ENCODE data around the gene FAM149B1.

The FAM149B1 gene

GRCh38 chr10:73182568-73182967 is 14.6 kb downstream of the FAM149B1 start:
- no peak for DNase-seq

GRCh38 chr10:73183667-73184281 is 15.9 kb downstream of the FAM149B1 start:
- DNase-seq, result no peak

GRCh38 chr10:73186266-73186665 is 18.3 kb downstream of the FAM149B1 start:
- no peak for DNase-seq

- no peak for DNase-seq
These were observed 22.3 kb downstream of the FAM149B1 start for GRCh38 chr10:73190188-73190587.

- DNase-seq, result no peak
These were observed 37.2 kb downstream of the FAM149B1 start for GRCh38 chr10:73205081-73205480.

- no peak for DNase-seq
These were observed 38.0 kb downstream of the FAM149B1 start for GRCh38 chr10:73205890-73206289.

GRCh38 chr10:73206385-73206784 is 38.5 kb downstream of the FAM149B1 start:
- no peak for DNase-seq

- no peak for DNase-seq
These were observed 40.0 kb downstream of the FAM149B1 start for GRCh38 chr10:73207883-73208282.

GRCh38 chr10:73209705-73210104 is 41.8 kb downstream of the FAM149B1 start:
- no peak for DNase-seq

- no peak for DNase-seq
These were observed 42.6 kb downstream of the FAM149B1 start for GRCh38 chr10:73210395-73211105.

- no peak for DNase-seq
These were observed 43.3 kb downstream of the FAM149B1 start for GRCh38 chr10:73211106-73211811.

GRCh38 chr10:73215749-73216148 is 47.8 kb downstream of the FAM149B1 start:
- DNase-seq, result no peak

GRCh38 chr10:73217628-73218027 is 49.7 kb downstream of the FAM149B1 start:
- no peak for DNase-seq

- no peak for DNase-seq
These were observed 50.7 kb downstream of the FAM149B1 start for GRCh38 chr10:73218431-73219191.

- DNase-seq, result no peak
These were observed 51.5 kb downstream of the FAM149B1 start for GRCh38 chr10:73219384-73219783.

GRCh38 chr10:73220989-73221388 is 53.1 kb downstream of the FAM149B1 start:
- DNase-seq, result no peak

GRCh38 chr10:73225518-73225917 is 57.6 kb downstream of the FAM149B1 start:
- no peak for DNase-seq

- DNase-seq, result no peak
These were observed 58.7 kb downstream of the FAM149B1 start for GRCh38 chr10:73226663-73227062.

- no peak for DNase-seq
These were observed 60.3 kb downstream of the FAM149B1 start for GRCh38 chr10:73228247-73228646.

GRCh38 chr10:73229567-73229966 is 61.6 kb downstream of the FAM149B1 start:
- no peak for DNase-seq

- DNase-seq, result no peak
These were observed 65.0 kb downstream of the FAM149B1 start for GRCh38 chr10:73232887-73233286.

- DNase-seq, result no peak
These were observed 66.0 kb downstream of the FAM149B1 start for GRCh38 chr10:73233883-73234282.

- DNase-seq, result no peak
These were observed 66.8 kb downstream of the FAM149B1 start for GRCh38 chr10:73234695-73235094.
